Measurements from ENCODE around the gene ANXA3. TPM values are rescaled to one million over a fixed set of nuclear protein-coding genes. Genes with fewer than 3 reads are reported as not detected.
"Not testable (repeated sequence)": the region's sequence is repeated elsewhere in the genome, so short reads cannot be mapped to it uniquely, and the experiment has no call there.

ANXA3 gene
- total RNA-seq, result 100 to 1,000 TPM; 113 to 484 (median 269) TPM

- H3K27ac ChIP-seq, result peak within 1 kb of the TSS; percentile 87 to 92 (median 92)
- peak; percentile 83 for ATAC-seq (ENCODE audit: low FRiP score in 2 of 2)
- WGBS, 2 donors, result 8 to 13% methylated on average over 30 to 45 of the region's 65 CpGs
- H3K4me1 ChIP-seq, result peaks cover 5 to 27% (median 20%) of the 10 kb centered on the region in 4 donors
- peak within 1 kb of the TSS; percentile 14 to 63 (median 58) for H3K4me3 ChIP-seq
- H3K36me3 ChIP-seq, result peaks cover 0 to 14% (median 2%) of the 10 kb centered on the region in 4 donors
- TF ChIP-seq POLR2A (IDR thresholded peaks at IDR 0.05) (peak in 3 of 4 donors; percentile 42 to 78 (median 74)), POLR2AphosphoS5 (IDR thresholded peaks at IDR 0.05) (peak in 1 of 2 donors; percentile 50), EP300 (IDR thresholded peaks at IDR 0.05) (no peak), CTCF (IDR thresholded peaks at IDR 0.05) (peak in 1 of 6 experiments; percentile 24)
- H3K27me3 ChIP-seq, result no peaks in the 10 kb centered on the region
- no peaks in the 10 kb centered on the region for H3K9me3 ChIP-seq
- DNase-seq, result peak; percentile 86 to 90
Observed at GRCh38 chr4:78551420-78552351, at the start of gene ANXA3. Gene ANXA3, plus strand, starts transcription at chr4:78551770. Its CDS starts 2,704 bp downstream, at chr4:78554474.

GRCh38 chr4:78506260-78506659 is 45.3 kb upstream of the ANXA3 start:
- not testable (repeated sequence) for ATAC-seq (ENCODE audit: low FRiP score in 2 of 2); H3K4me3 ChIP-seq
- 63 to 65% methylated on average over 6 to 10 of the region's 10 CpGs for WGBS, 2 donors

GRCh38 chr4:78509043-78509442 is 42.5 kb upstream of the ANXA3 start:
- DNase-seq, result no peak
- Histone ChIP-seq H3K27ac (no peak overlapping the region), H3K4me1 (no peaks in the 10 kb centered on the region), H3K27me3 (no peaks in the 10 kb centered on the region), H3K36me3 (no peaks in the 10 kb centered on the region), H3K9me3 (no peaks in the 10 kb centered on the region), H3K4me3 (no peak overlapping the region)
- TF ChIP-seq POLR2AphosphoS5 (IDR thresholded peaks at IDR 0.05) (no peak), EP300 (IDR thresholded peaks at IDR 0.05) (no peak), CTCF (IDR thresholded peaks at IDR 0.05) (no peak), POLR2A (IDR thresholded peaks at IDR 0.05) (no peak)
- no peak for ATAC-seq (ENCODE audit: low FRiP score in 2 of 2)
- 40 to 44% methylated on average over 2 of the region's 2 CpGs for WGBS, 2 donors

More at GRCh38 chr4:78506260-78506659, 45.3 kb upstream of the ANXA3 start:
- not testable (repeated sequence) for H3K27me3 ChIP-seq, H3K9me3 ChIP-seq, H3K27ac ChIP-seq, H3K4me1 ChIP-seq, H3K36me3 ChIP-seq
- DNase-seq, result peak in 1 of 2 donors; percentile 1

GRCh38 chr4:78510108-78510507 is 41.5 kb upstream of the ANXA3 start:
- ATAC-seq (ENCODE audit: low FRiP score in 2 of 2) (no peak), DNase-seq (no peak)
- no peak overlapping the region for H3K27ac ChIP-seq
- no peaks in the 10 kb centered on the region for H3K36me3 ChIP-seq
- H3K27me3 ChIP-seq, result no peaks in the 10 kb centered on the region
- H3K4me3 ChIP-seq, result no peak overlapping the region
- no peaks in the 10 kb centered on the region for H3K4me1 ChIP-seq
- TF ChIP-seq EP300 (IDR thresholded peaks at IDR 0.05) (no peak), POLR2A (IDR thresholded peaks at IDR 0.05) (no peak), CTCF (IDR thresholded peaks at IDR 0.05) (no peak), POLR2AphosphoS5 (IDR thresholded peaks at IDR 0.05) (no peak)
- no peaks in the 10 kb centered on the region for H3K9me3 ChIP-seq
- 0 to 72% methylated on average over 1 of the region's 1 CpG for WGBS, 2 donors

- H3K9me3 ChIP-seq, result no peaks in the 10 kb centered on the region
- no peak for ATAC-seq (ENCODE audit: low FRiP score in 2 of 2)
- no peak overlapping the region for H3K4me3 ChIP-seq
- no peak overlapping the region for H3K27ac ChIP-seq
- DNase-seq, result no peak
- no peaks in the 10 kb centered on the region for H3K4me1 ChIP-seq
- no peaks in the 10 kb centered on the region for H3K27me3 ChIP-seq
- TF ChIP-seq POLR2AphosphoS5 (IDR thresholded peaks at IDR 0.05) (no peak), EP300 (IDR thresholded peaks at IDR 0.05) (no peak), POLR2A (IDR thresholded peaks at IDR 0.05) (no peak), CTCF (IDR thresholded peaks at IDR 0.05) (no peak)
- no peaks in the 10 kb centered on the region for H3K36me3 ChIP-seq
- 0 to 16% methylated on average over 1 of the region's 1 CpG for WGBS, 2 donors
Observed at GRCh38 chr4:78510681-78511080, 40.9 kb upstream of the ANXA3 start.
